Measurements from ENCODE around the gene MYLIP.
"Not testable (repeated sequence)": the region's sequence is repeated elsewhere in the genome, so short reads cannot be mapped to it uniquely, and the experiment has no call there.

Gene MYLIP

GRCh38 chr6:16163535-16164300 is 34.8 kb downstream of the MYLIP start:
- Histone ChIP-seq H3K4me3 (no peak overlapping the region), H3K27ac (no peak overlapping the region)

DNA sequence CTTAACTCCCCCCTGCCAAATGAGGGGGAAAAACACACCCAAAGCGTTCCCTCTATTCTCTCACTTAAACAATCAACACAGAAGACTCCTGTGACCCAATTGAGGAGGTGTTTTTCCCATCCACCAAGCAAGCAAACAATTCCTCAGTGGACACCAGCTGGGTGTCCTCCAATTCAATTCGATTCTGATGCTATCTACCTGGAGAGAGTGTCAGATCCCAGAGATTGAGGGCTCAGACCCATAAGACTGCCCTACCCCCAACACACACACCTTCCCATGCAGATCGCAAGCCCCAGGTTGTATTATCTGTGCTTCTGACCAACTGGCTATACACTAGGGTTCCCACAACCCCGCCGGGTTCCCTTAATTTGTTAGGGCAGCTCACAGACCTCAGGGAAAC is 36.8 kb downstream of the MYLIP start:
- Histone ChIP-seq H3K27ac (no peak overlapping the region), H3K4me3 (no peak overlapping the region)

DNA sequence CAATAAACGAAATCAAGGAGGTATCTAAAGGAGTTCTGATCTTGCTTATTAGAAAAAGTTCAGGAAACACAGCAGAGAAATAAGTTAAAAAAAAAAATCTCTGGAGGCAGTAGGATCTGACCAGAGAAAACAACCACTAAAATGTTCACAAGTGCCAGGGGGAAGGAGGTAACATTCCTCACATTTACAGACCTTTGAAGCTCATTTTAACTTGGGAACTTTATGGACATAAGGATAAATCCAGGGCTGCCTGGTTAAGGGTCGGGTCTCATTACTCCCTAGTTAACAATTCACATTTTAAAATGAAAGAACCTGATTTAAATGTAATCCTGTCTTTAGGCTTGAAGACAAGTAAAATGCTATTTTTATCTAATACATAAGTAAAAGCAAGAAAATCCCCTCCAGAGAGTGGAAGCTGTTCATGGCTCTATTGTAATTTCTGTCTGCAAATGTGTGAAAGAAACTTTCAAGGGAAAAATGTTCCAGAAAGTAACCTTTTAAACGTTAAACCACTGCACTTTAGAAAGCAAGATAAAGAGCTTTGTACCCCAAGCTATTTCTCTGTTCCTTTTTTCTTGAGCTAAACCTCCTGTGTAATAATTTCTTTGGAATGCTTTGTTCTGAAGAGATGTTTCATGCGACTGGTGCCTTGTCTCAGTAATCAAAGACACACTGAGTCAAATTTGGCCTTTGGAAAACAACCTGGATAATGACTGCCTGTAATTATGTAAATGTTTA is 38.2 kb downstream of the MYLIP start:
- no peak overlapping the region for H3K4me3 ChIP-seq
- H3K27ac ChIP-seq, result no peak overlapping the region

GRCh38 chr6:16168121-16168520 is 39.2 kb downstream of the MYLIP start:
- Histone ChIP-seq H3K4me3 (no peak overlapping the region), H3K27ac (no peak overlapping the region)

- no peak overlapping the region for H3K4me3 ChIP-seq
Measured at GRCh38 chr6:16168858-16169257, 40.0 kb downstream of the MYLIP start.

GRCh38 chr6:16171400-16171799 is 42.5 kb downstream of the MYLIP start:
- Histone ChIP-seq H3K27ac (no peak overlapping the region), H3K4me3 (no peak overlapping the region)

More at GRCh38 chr6:16168858-16169257, 40.0 kb downstream of the MYLIP start:
- no peak overlapping the region for H3K27ac ChIP-seq

- no peak overlapping the region for H3K4me3 ChIP-seq
- no peak overlapping the region for H3K27ac ChIP-seq
Measured at GRCh38 chr6:16173167-16173940, 44.5 kb downstream of the MYLIP start.

GRCh38 chr6:16174416-16175078 is 45.7 kb downstream of the MYLIP start:
- H3K27ac ChIP-seq, result no peak overlapping the region
- H3K4me3 ChIP-seq, result no peak overlapping the region

- not testable (repeated sequence) for H3K27ac ChIP-seq, H3K4me3 ChIP-seq
Measured at GRCh38 chr6:16176600-16176999, 47.7 kb downstream of the MYLIP start.

- Histone ChIP-seq H3K27ac (no peak overlapping the region), H3K4me3 (no peak overlapping the region)
Measured at GRCh38 chr6:16177881-16178280, 49.0 kb downstream of the MYLIP start.

DNA sequence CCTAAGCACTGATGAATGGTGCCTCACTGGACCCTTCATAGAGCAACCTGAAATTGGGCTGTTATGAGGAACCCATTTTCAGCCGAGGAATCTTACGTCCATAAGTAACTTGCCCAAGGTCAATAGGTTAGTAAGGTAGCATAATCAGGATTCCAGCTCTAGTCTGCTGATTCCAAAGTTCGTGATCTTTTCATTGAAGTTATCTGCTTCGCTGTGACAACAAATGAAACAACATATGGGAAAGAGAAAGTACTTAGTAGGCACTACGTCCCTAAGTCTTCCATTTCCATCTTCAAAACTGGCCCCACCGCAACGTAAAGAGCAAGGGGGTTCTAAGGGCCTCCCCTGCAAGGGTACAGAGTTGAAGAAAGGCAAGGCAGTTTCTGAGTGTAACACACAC is 49.5 kb downstream of the MYLIP start:
- Histone ChIP-seq H3K27ac (no peak overlapping the region), H3K4me3 (no peak overlapping the region)

- Histone ChIP-seq H3K27ac (peak overlapping the region in 1 of 21 experiments; percentile 26), H3K4me3 (no peak overlapping the region)
Measured at GRCh38 chr6:16179063-16179462, 50.2 kb downstream of the MYLIP start.

DNA sequence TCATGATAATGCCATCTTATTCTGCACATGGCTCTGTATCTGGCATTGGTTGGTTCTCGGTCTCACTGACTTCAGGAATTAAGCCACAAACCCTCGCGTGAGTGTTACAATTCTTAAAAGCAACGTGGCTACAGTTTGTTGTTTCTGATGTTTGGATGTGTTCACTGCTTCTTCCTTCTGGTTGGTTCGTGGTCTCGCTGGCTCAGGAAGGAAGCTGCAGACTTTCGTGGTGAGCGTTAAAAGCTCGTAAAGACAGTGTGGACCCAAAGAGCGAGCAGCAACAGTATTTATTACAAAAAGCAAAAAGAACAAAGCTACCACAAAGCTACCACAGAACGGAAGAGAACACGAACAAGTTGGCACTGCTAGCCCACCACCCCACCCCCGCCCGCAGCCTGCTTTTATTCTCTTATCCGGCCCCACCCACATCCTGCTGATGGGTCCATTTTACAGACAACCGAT is 51.1 kb downstream of the MYLIP start:
- Histone ChIP-seq H3K27ac (peak overlapping the region in 3 of 21 experiments; percentile 7 to 26 (median 9)), H3K4me3 (no peak overlapping the region)

DNA sequence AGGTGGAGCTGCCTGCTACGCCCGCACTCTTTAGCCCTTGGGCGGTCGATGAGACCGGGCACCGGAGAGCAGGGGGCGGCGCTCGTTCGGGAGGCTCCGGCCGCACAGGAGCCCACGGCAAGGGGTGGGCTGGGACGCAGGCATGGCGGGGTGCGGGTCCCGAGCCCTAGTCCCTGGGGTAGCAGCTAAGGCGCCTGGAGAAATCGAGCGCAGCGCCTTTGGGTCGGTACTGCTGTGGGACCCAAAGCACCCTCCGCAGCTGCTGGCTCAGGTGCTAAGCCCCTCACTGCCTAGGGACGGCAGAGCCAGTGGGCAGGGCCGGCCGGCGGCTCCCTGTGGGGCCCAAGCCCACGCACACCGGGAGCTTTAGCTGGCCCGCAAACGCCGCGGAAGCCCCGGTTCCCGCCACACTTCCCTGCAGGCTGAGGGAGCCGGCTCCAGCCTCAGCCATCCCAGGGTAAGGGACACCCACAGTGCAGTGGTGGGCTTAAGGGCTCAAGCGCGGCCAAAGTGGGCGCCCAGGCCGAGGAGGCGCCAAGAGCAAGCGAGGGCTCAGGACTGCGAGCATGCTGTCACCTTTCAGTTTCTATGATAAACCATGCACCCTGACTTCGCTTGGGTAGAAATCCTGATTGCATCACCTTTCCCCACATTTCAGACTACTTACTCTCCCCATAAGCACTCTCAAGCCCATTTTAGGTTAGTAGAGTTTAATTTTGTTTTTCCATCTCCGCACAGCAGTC is 52.0 kb downstream of the MYLIP start:
- peak overlapping the region in 1 of 7 experiments; percentile 7 for H3K4me3 ChIP-seq
- H3K27ac ChIP-seq, result peak overlapping the region in 1 of 21 experiments; percentile 0

GRCh38 chr6:16181439-16182297 is 52.8 kb downstream of the MYLIP start:
- peak overlapping the region in 3 of 21 experiments; percentile 15 to 54 (median 21) for H3K27ac ChIP-seq
- H3K4me3 ChIP-seq, result no peak overlapping the region

DNA sequence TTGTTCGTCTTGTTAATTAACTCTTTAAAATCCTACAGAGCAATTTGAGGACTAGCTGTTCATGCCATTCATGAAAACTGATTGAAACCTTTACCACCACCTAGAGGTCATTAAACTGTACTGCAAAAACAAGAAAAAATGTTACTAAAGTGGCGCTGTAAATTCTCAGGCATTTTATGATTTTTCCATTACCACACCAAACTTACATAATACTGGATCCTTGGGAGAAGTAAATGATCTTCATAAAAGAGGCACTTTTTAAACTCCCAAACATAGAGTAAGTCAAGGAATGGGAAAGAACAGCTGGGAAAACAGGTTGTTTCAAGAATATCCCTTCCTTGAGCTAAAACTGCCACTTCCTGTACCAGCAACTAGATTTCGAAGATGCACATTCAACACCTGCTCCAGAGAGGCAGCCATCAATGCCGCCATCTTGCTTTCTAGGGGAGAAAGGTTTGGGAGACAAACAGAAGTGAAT is 54.3 kb downstream of the MYLIP start:
- no peak overlapping the region for H3K4me3 ChIP-seq
- H3K27ac ChIP-seq, result peak overlapping the region in 5 of 21 experiments; percentile 4 to 58 (median 36)

- Histone ChIP-seq H3K4me3 (no peak overlapping the region), H3K27ac (no peak overlapping the region)
Measured at GRCh38 chr6:16184129-16184528, 55.2 kb downstream of the MYLIP start.

DNA sequence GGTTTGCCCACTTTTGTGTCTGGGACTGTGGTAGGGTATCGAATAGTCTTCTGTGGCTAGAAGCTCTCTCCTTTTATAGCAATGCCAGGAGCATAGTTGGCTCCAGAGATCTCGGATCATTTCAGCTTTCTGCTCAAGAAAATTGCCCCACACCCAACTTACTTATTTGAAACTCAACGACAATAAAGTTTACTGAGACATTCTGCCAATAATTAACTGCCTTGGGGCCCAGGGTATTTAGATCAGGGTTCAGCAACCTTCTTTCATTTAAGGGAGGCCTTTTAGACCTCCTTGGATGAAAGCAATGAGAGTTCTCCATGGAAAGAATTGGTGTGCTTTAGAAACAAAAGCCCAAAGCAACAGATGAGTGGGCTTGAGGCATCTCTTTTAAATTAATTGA is 55.7 kb downstream of the MYLIP start:
- Histone ChIP-seq H3K4me3 (no peak overlapping the region), H3K27ac (no peak overlapping the region)
